ENCODE data around the gene CIROP.

DNA sequence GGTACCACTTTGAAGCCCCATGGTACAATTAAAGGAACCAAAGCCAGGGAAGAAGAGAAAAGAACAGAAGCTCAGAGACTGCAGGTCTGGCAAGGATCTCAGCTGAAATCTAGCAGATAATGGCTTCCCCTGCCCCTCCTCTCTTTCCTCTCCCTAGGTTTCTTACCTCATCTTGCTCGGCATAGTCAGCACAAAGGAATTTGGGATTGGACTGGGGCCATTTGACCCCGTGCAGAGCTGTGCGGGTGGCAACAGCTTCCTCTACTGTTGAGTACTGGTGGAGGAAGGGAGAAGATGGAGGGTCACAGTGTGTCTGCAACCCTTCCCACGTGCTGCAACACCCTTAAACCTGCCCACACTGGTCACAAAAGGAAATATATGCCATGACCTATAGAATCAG lies 42.8 kb downstream of the CIROP start:
- TF ChIP-seq, protein P1, sequence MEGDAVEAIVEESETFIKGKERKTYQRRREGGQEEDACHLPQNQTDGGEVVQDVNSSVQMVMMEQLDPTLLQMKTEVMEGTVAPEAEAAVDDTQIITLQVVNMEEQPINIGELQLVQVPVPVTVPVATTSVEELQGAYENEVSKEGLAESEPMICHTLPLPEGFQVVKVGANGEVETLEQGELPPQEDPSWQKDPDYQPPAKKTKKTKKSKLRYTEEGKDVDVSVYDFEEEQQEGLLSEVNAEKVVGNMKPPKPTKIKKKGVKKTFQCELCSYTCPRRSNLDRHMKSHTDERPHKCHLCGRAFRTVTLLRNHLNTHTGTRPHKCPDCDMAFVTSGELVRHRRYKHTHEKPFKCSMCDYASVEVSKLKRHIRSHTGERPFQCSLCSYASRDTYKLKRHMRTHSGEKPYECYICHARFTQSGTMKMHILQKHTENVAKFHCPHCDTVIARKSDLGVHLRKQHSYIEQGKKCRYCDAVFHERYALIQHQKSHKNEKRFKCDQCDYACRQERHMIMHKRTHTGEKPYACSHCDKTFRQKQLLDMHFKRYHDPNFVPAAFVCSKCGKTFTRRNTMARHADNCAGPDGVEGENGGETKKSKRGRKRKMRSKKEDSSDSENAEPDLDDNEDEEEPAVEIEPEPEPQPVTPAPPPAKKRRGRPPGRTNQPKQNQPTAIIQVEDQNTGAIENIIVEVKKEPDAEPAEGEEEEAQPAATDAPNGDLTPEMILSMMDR (conservative IDR thresholded peaks at IDR 0.05), result no peak
- no peak for TF ChIP-seq EZH2 (IDR thresholded peaks at IDR 0.05; ENCODE audit: low read depth)
